Nephron (organoid): ENCODE measurements around the gene MPZL3.
A peak's percentile ranks its signal among the peaks of the same experiment; 100 is the strongest.

ENCODE experiments used
- H3K27ac Mint-ChIP-seq, 3 experiments: 2 replicates each; pipeline ENCODE4 v1.8.0; 2020; ENCODE audit warnings: mixed read lengths in 3 of 3, mild to moderate bottlenecking in 2 of 3, moderate library complexity in 1 of 3
- H3K27me3 Mint-ChIP-seq: 2 replicates; pipeline ENCODE4 v1.8.0; 2021; ENCODE audit warnings: low read depth, mild to moderate bottlenecking, moderate library complexity, mixed read lengths
- H3K36me3 Mint-ChIP-seq: 2 replicates; pipeline ENCODE4 v1.8.0; 2020; ENCODE audit warnings: low read depth, mixed read lengths
- H3K4me1 Mint-ChIP-seq: 2 replicates; pipeline ENCODE4 v1.8.0; 2020; ENCODE audit warnings: mixed read lengths
- H3K4me3 Mint-ChIP-seq, 3 experiments: 2 replicates each; pipeline ENCODE4 v1.8.0; 2020; ENCODE audit warnings: mild to moderate bottlenecking in 3 of 3, mixed read lengths in 3 of 3, moderate library complexity in 2 of 3
- H3K9me3 Mint-ChIP-seq: 2 replicates; pipeline ENCODE4 v1.8.0; 2020; ENCODE audit warnings: mixed read lengths
- TF ChIP-seq, protein P1 (sequence below), 3 experiments: fragments of 200-600 bp; sonication (generic); IDR thresholded peaks; one replicate each; pipeline ENCODE4 v1.5.0; 2021; ENCODE audit warnings: antibody characterized with exemption in 3 of 3; ENCODE audit not compliant: unreplicated experiment in 3 of 3

The MPZL3 gene

DNA sequence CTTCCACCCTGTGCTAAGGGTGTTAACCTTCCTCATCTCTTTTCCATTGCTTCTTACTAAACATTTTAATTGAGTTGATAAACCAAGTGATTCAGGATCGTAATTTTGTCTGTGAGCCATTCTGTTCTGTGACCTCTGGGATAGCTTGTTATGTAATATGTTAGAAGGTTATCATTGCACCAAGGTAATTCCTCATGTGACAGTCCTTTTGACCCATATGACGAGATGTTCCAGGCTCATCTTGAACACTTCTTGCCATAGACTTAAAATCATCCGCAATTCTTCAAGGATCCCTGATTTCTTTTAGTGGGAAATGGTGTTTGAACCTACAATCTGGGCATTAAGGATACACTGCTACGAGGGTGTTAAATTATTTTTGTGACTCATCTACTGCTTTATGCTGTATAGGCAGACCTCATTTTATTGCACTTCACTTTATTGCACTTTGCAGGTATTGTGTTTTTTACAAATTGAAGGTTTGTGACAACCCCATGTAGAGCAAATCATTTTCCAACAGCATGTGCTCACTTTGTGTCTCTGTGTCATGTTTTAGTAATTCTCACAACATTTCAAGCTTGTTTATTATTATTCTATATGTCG, 31.0 kb upstream of the MPZL3 start:
- no peak overlapping the region for H3K27ac Mint-ChIP-seq
- no peak overlapping the region for H3K4me3 Mint-ChIP-seq
- TF ChIP-seq, protein P1, sequence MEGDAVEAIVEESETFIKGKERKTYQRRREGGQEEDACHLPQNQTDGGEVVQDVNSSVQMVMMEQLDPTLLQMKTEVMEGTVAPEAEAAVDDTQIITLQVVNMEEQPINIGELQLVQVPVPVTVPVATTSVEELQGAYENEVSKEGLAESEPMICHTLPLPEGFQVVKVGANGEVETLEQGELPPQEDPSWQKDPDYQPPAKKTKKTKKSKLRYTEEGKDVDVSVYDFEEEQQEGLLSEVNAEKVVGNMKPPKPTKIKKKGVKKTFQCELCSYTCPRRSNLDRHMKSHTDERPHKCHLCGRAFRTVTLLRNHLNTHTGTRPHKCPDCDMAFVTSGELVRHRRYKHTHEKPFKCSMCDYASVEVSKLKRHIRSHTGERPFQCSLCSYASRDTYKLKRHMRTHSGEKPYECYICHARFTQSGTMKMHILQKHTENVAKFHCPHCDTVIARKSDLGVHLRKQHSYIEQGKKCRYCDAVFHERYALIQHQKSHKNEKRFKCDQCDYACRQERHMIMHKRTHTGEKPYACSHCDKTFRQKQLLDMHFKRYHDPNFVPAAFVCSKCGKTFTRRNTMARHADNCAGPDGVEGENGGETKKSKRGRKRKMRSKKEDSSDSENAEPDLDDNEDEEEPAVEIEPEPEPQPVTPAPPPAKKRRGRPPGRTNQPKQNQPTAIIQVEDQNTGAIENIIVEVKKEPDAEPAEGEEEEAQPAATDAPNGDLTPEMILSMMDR (IDR thresholded peaks at IDR 0.05; ENCODE audit: unreplicated experiment in 3 of 3), result no peak
- no peaks in the 10 kb centered on the region for H3K4me1 Mint-ChIP-seq
- peaks cover 2% of the 10 kb centered on the region for H3K9me3 Mint-ChIP-seq
- no peaks in the 10 kb centered on the region for H3K36me3 Mint-ChIP-seq
- H3K27me3 Mint-ChIP-seq, result peaks cover 41% of the 10 kb centered on the region

DNA sequence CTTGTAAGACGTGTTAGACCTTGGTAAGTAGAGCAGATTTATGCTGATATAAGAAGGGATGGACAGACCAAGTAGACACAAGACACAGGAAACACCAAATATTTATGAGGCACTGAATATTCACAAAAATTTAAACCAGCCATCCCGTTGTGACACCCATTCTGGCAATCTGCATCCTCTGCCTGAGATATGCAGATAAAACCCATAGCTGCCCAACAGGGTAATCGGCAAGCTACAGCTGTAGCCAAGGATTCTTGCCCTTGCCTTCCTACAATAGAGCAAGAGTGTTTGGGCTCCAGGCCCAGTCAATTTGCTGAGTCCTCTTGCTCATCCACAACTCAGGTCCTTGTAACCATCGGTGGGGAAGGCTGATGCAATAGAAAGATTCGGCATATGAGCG, 30.4 kb upstream of the MPZL3 start:
- Mint-ChIP-seq H3K27ac (no peak overlapping the region), H3K4me3 (no peak overlapping the region), H3K4me1 (no peaks in the 10 kb centered on the region), H3K9me3 (peaks cover 2% of the 10 kb centered on the region), H3K36me3 (no peaks in the 10 kb centered on the region), H3K27me3 (peaks cover 42% of the 10 kb centered on the region)
- TF ChIP-seq, protein P1 (IDR thresholded peaks at IDR 0.05; ENCODE audit: unreplicated experiment in 3 of 3), result no peak

DNA sequence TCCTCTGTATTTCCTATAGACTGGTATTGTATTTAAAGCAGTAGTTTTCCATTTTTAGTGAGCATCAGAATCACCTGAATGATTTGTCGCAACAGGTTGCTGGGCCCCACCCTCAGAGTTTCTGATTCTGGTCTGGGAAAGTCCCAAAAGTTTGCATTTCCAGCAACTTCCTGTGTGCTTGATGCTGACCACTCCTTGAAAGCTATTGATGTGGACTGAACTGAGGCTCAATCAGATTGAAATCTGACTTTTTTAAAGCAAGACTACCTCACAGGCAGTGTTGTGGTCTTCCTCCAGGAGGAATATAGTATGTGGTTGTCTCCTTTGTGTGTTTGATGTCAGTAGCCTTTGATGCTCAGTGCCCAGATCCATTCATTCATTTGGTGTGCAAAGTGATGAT, 29.1 kb upstream of the MPZL3 start:
- Mint-ChIP-seq H3K9me3 (peaks cover 2% of the 10 kb centered on the region), H3K36me3 (no peaks in the 10 kb centered on the region), H3K27ac (no peak overlapping the region), H3K4me1 (no peaks in the 10 kb centered on the region), H3K27me3 (peaks cover 45% of the 10 kb centered on the region), H3K4me3 (no peak overlapping the region)
- TF ChIP-seq, protein P1 (IDR thresholded peaks at IDR 0.05; ENCODE audit: unreplicated experiment in 3 of 3), result no peak

DNA sequence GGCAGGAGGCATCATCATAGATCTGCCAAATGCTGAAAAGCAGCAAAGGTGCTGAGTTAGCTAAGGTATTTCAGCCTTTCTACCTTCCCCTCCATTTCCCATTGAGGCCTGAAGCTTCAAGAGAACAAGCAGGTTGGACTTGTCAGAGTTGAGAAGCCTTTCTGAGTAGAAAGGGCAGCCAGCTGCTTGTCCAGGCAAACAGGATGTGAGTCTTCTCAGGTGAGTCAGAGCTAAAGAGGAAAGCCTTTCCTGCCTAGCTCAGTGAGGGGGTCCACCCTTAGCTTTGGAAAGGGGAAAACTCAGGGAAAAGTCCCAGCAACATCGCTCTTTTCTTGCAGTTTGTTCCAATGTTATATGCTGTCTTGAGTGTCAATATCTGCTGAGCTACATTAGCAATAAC, 25.1 kb upstream of the MPZL3 start:
- peaks cover 5% of the 10 kb centered on the region for H3K4me1 Mint-ChIP-seq
- H3K27ac Mint-ChIP-seq, result no peak overlapping the region
- no peaks in the 10 kb centered on the region for H3K36me3 Mint-ChIP-seq
- TF ChIP-seq, protein P1 (IDR thresholded peaks at IDR 0.05; ENCODE audit: unreplicated experiment in 3 of 3), result no peak
- no peak overlapping the region for H3K4me3 Mint-ChIP-seq
- H3K9me3 Mint-ChIP-seq, result peaks cover under 1% of the 10 kb centered on the region
- H3K27me3 Mint-ChIP-seq, result peaks cover 64% of the 10 kb centered on the region

DNA sequence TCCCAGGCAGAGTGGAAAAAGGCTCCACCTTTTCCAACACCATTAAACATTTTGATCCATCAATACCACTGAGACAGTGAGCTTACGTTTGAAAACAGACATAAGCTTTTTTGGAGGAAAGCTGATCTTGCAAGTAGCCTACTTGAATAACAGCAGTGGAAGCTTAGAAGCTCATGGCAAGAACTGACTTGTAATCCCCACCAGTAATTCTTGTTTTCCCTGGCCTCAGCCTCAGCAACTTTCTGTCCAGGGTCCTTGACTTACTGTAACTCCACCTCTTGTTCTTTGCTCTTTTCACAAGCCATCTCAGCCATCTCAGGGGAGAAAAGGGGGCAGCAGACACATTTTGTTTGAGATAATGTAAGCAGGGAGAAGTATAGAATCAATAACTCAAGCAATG, 24.3 kb upstream of the MPZL3 start:
- Mint-ChIP-seq H3K27ac (no peak overlapping the region), H3K36me3 (no peaks in the 10 kb centered on the region), H3K4me3 (no peak overlapping the region), H3K27me3 (peaks cover 66% of the 10 kb centered on the region), H3K9me3 (no peaks in the 10 kb centered on the region), H3K4me1 (peaks cover 5% of the 10 kb centered on the region)
- TF ChIP-seq, protein P1 (IDR thresholded peaks at IDR 0.05; ENCODE audit: unreplicated experiment in 3 of 3), result no peak

DNA sequence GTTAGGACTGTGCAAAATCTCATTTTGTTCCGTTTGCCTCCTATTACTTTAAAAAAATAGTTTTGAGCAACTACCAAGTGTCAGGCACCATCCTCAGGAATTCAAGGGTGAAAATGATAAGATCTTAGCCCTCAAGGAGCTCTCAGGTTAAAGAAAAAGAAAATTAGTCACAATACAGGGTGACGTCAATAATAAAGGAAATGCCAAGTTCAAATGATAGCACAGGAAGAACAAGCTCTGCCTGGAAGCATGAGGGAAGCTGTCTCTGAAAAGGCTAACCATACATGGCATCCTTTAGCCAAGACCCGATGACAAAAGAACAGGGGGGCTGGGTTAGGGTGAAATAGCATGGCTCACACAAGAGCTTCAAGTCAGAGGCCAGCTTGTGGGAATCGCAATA, 23.0 kb upstream of the MPZL3 start:
- no peak overlapping the region for H3K4me3 Mint-ChIP-seq
- peaks cover 5% of the 10 kb centered on the region for H3K4me1 Mint-ChIP-seq
- H3K9me3 Mint-ChIP-seq, result no peaks in the 10 kb centered on the region
- H3K36me3 Mint-ChIP-seq, result no peaks in the 10 kb centered on the region
- TF ChIP-seq, protein P1 (IDR thresholded peaks at IDR 0.05; ENCODE audit: unreplicated experiment in 3 of 3), result no peak
- H3K27ac Mint-ChIP-seq, result peak overlapping the region in 1 of 3 experiments; percentile 72
- peaks cover 75% of the 10 kb centered on the region for H3K27me3 Mint-ChIP-seq
